ENCODE results near the gene EXOSC10. TPM values are rescaled to one million over a fixed set of nuclear protein-coding genes. Genes with fewer than 3 reads are reported as not detected.

Gene EXOSC10
- total and polyA plus RNA-seq, 2 donors (not counting 3 experiments of a cell fraction or from before 2014, with no cell fraction given), result 74.9 to 103 TPM

DNA sequence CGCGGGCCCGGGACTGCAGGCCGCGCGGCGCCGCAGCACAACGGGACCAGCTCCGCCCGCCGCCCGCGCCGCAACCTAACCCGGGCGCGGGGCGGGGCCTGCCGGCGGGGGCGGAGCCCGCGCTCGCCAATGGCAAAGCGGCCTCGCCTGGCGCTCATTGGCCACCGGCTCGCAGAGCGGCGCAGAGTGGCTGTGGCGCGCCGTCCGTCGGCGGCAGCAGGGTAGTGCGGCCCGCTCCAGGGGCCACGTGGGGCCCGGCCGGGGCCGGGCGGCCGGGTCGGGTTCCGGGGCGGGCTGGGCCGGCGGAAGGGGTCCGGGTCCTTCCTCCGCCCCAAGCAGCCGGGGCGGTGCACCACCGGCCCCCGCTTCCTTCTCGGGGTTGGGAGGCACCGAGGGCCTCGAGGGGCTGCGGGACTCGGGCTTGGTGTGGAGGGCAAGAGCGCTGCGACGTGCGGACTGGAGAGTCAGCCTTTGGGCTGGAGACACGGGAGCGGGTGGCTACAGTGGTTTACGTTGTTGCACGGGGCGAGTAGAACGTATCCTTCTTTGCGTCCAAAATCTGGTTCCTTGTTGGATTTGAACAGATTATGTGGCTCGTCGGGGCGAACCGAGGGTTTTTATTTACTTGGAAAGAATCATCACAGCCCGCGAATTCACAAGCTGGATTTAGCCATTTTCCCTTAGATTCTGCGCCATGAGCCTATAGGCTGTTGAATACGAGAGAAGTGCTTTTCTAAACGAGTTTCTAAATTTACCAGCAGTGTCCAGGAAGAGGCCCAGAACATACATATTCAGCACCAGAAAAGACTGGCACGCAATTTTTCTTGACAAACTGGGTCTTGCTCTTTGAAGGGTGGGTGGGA lies 39.5 kb downstream of the EXOSC10 start, which contains the start of gene SRM:
Gene SRM, minus strand, starts transcription at position 51 of the 863 bp plus-strand sequence. CDS start 75 bp downstream, outside the sequence.
- CTCF ChIA-PET, result interaction anchor here (1.0 to 4.1 kb wide), 5 partner anchors 10 to 585 kb away, joined by 3 to 69 read pairs (median 3); no protein-coding TSS in a partner anchor
- Histone ChIP-seq H3K27me3 (ENCODE audit: control insufficient read depth in 2 of 2, insufficient read depth in 2 of 2, low read length in 2 of 2) (no peaks in the 10 kb centered on the region), H3K9me3 (replicated peaks; ENCODE audit: control insufficient read depth, insufficient read depth, low read length) (no peaks in the 10 kb centered on the region), H2AFZ (ENCODE audit: low read depth, low read length) (peak within 1 kb of the TSS; percentile 97), H3K4me3 (replicated peaks in 1 of 3; ENCODE audit: insufficient read depth in 1 of 3, low read depth in 1 of 3, low read length in 3 of 3) (peak within 1 kb of the TSS; percentile 88 to 91 (median 89)), H4K20me1 (replicated peaks; ENCODE audit: control insufficient read depth, extremely low read depth, insufficient read depth, low read length) (no peaks in the 10 kb centered on the region), H3K4me2 (ENCODE audit: insufficient read depth, low read length) (peak within 1 kb of the TSS; percentile 97), H3K79me2 (ENCODE audit: control insufficient read depth, insufficient read depth, low read length) (peaks cover 20% of the 10 kb centered on the region), H3K36me3 (ENCODE audit: control insufficient read depth in 2 of 2, extremely low read depth in 1 of 2, insufficient read depth in 2 of 2, low read length in 2 of 2) (peaks cover 0 to 12% of the 10 kb centered on the region in 2 experiments), H3K27ac (ENCODE audit: insufficient read depth, low read depth, low read length) (peak within 1 kb of the TSS; percentile 5), H3K9ac (replicated peaks; ENCODE audit: extremely low read depth, insufficient read depth, low read length) (peak within 1 kb of the TSS; percentile 82), H3K4me1 (ENCODE audit: control insufficient read depth, extremely low read depth, insufficient read depth, low read length) (peaks cover 13% of the 10 kb centered on the region), H3K9me1 (replicated peaks; ENCODE audit: control insufficient read depth, extremely low read depth, insufficient read depth, low read length) (no peaks in the 10 kb centered on the region)
- DNase-seq (ENCODE audit: low read depth, low spot score) (peak; percentile 89), FAIRE-seq (peak; percentile 90)
- POLR2A ChIA-PET, result no interaction called here
- TSS peak; percentile 85 for BruUV-seq (replicated peaks)
- dilution Hi-C loops (cut with MboI; ENCODE audit: extremely low pct_ligation_motif_present, low sequenced_read_pairs), result no loop called here
- TF ChIP-seq FOS (IDR thresholded peaks at IDR 0.05; ENCODE audit: borderline replicate concordance, insufficient read depth, low read length) (no peak), MYC (IDR thresholded peaks at IDR 0.05; ENCODE audit: low read depth, low read length) (no peak), POLR2A (IDR thresholded peaks at IDR 0.05; ENCODE audit: low read depth, low read length) (peak; percentile 84), JUN (IDR thresholded peaks at IDR 0.05; ENCODE audit: borderline replicate concordance, insufficient read depth, insufficient read length, low read depth) (no peak), GATA2 (IDR thresholded peaks at IDR 0.05; ENCODE audit: insufficient read depth, insufficient read length, low read depth, low read length) (no peak), POLR2AphosphoS5 (IDR thresholded peaks at IDR 0.05; ENCODE audit: insufficient read depth, low read depth, low read length) (peak; percentile 83)
- TF ChIP-seq, protein P1, sequence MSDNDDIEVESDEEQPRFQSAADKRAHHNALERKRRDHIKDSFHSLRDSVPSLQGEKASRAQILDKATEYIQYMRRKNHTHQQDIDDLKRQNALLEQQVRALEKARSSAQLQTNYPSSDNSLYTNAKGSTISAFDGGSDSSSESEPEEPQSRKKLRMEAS (IDR thresholded peaks at IDR 0.05; ENCODE audit: insufficient read depth, insufficient read length), result peak; percentile 42
- TF ChIP-seq, protein P2, sequence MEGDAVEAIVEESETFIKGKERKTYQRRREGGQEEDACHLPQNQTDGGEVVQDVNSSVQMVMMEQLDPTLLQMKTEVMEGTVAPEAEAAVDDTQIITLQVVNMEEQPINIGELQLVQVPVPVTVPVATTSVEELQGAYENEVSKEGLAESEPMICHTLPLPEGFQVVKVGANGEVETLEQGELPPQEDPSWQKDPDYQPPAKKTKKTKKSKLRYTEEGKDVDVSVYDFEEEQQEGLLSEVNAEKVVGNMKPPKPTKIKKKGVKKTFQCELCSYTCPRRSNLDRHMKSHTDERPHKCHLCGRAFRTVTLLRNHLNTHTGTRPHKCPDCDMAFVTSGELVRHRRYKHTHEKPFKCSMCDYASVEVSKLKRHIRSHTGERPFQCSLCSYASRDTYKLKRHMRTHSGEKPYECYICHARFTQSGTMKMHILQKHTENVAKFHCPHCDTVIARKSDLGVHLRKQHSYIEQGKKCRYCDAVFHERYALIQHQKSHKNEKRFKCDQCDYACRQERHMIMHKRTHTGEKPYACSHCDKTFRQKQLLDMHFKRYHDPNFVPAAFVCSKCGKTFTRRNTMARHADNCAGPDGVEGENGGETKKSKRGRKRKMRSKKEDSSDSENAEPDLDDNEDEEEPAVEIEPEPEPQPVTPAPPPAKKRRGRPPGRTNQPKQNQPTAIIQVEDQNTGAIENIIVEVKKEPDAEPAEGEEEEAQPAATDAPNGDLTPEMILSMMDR (IDR thresholded peaks at IDR 0.05; ENCODE audit: extremely low read depth in 1 of 2, insufficient read depth in 1 of 2, low read depth in 1 of 2, low read length in 2 of 2), result peak; percentile 13 to 45
- intact Hi-C loops (cut with micrococcal nuclease), result loop anchor here (1.0 to 5.0 kb wide), 2 partner anchors 23 to 37 kb away; partner anchors contain the start of gene EXOSC10
